ENCODE results near the gene HAGH.

GRCh38 chr16:1771864-1772361 is 54.7 kb downstream of the HAGH start:
- TF ChIP-seq CTCF (IDR thresholded peaks at IDR 0.05) (no peak), POLR2A (IDR thresholded peaks at IDR 0.05) (no peak)

Measured in right lobe of liver (tissue), 4 donors.